SK-N-SH (cell line): ENCODE results near the gene PASK.

ENCODE experiments used
- CHD2 ChIP-seq: fragments of 150-350 bp; IDR thresholded peaks from 2 replicates; pipeline ENCODE4 v1.6.1; 2018; ENCODE audit warnings: low read length; ENCODE audit not compliant: partially characterized antibody
- CTCF ChIP-seq: fragments of 200-600 bp; sonication (generic); IDR thresholded peaks from 2 replicates; pipeline ENCODE4 v1.6.1; 2017; ENCODE audit warnings: antibody characterized with exemption, mild to moderate bottlenecking, moderate library complexity
- EP300 ChIP-seq, 2 experiments: IDR thresholded peaks; 2 replicates each; pipeline versions ENCODE4 v1.4.0 to v1.6.1; 2012; ENCODE audit warnings: borderline replicate concordance in 1 of 2, low read depth in 1 of 2, low read length in 1 of 2
- EZH2phosphoT487 ChIP-seq: fragments of 200-600 bp; sonication (generic); IDR thresholded peaks from 2 replicates; pipeline ENCODE4 v1.6.1; 2017; ENCODE audit warnings: low read depth, mixed run types, mild to moderate bottlenecking, antibody characterized with exemption, moderate library complexity, borderline replicate concordance
- JUND ChIP-seq: IDR thresholded peaks from 2 replicates; pipeline ENCODE4 v1.4.0; 2012
- MAX ChIP-seq: IDR thresholded peaks from 2 replicates; pipeline ENCODE4 v1.4.0; 2012; ENCODE audit warnings: low read depth
- MEF2A ChIP-seq: IDR thresholded peaks from 2 replicates; pipeline ENCODE4 v1.4.0; 2012; ENCODE audit warnings: low read depth, borderline replicate concordance
- REST ChIP-seq: IDR thresholded peaks from 2 replicates; pipeline ENCODE4 v1.6.1; 2012; ENCODE audit warnings: mild to moderate bottlenecking, low read depth, low read length, moderate library complexity
- RFX5 ChIP-seq: IDR thresholded peaks from 2 replicates; pipeline ENCODE4 v1.6.1; 2012; ENCODE audit warnings: mild to moderate bottlenecking, improper control_type of control experiment, low read length
- RXRA ChIP-seq: IDR thresholded peaks from 2 replicates; pipeline ENCODE4 v1.4.0; 2012; ENCODE audit warnings: low read depth, mild to moderate bottlenecking, borderline replicate concordance
- SIN3A ChIP-seq: IDR thresholded peaks from 2 replicates; pipeline ENCODE4 v1.6.1; 2012; ENCODE audit warnings: low read depth, mild to moderate bottlenecking, low read length, moderate library complexity, borderline replicate concordance
- SMC3 ChIP-seq: IDR thresholded peaks from 2 replicates; pipeline ENCODE4 v1.6.1; 2012; ENCODE audit warnings: low read depth, low read length, improper control_type of control experiment
- USF1 ChIP-seq: IDR thresholded peaks from 2 replicates; pipeline ENCODE4 v1.4.0; 2012; ENCODE audit warnings: low read depth, borderline replicate concordance
- YY1 ChIP-seq: IDR thresholded peaks from 2 replicates; pipeline ENCODE4 v1.4.0; 2012; ENCODE audit warnings: low read depth, mild to moderate bottlenecking

- no peak for TF ChIP-seq EZH2phosphoT487
- no peak for TF ChIP-seq SMC3
- no peak for TF ChIP-seq CTCF
- no peak for TF ChIP-seq CHD2
- no peak for TF ChIP-seq MEF2A
- no peak for TF ChIP-seq REST
- no peak for TF ChIP-seq SIN3A
- no peak for TF ChIP-seq YY1
- no peak for TF ChIP-seq JUND
- TF ChIP-seq EP300 (IDR thresholded peaks at IDR 0.05; ENCODE audit: borderline replicate concordance in 1 of 2, low read depth in 1 of 2, low read length in 1 of 2): no peak
- no peak for TF ChIP-seq RXRA
- no peak for TF ChIP-seq RFX5
- no peak for TF ChIP-seq USF1
- no peak for TF ChIP-seq MAX
Measured at GRCh38 chr2:241099246-241099645, 50.0 kb downstream of the PASK start.
